Lung (tissue), 12 donors: ENCODE data around the gene SERTAD2. TPM values are rescaled to one million over a fixed set of nuclear protein-coding genes. Genes with fewer than 3 reads are reported as not detected.

Experiments used
- ATAC-seq: fragments of 200-7000 bp; cut with Tn5 transposase; one replicate; pipeline ENCODE4 v1.9.1; 2020; ENCODE audit warnings: moderate number of reproducible peaks; ENCODE audit not compliant: insufficient read depth, low FRiP score
- DNase-seq, 3 donors: peaks; one replicate each; pipeline ENCODE4 v3.0.0-alpha.2; 2013 to 2017
- H3K27ac ChIP-seq, 2 donors: one replicate each; pipeline ENCODE4 v1.5.1; 2013; ENCODE audit warnings: mild to moderate bottlenecking in 2 of 2, moderate library complexity in 2 of 2, control low read depth in 1 of 2, inconsistent platforms in 1 of 2, low read depth in 1 of 2, low read length in 1 of 2
- H3K27me3 ChIP-seq, 3 donors: one replicate each; pipeline ENCODE4 v1.5.1; 2013; ENCODE audit warnings: low read length in 2 of 3; ENCODE audit not compliant: control insufficient read depth in 3 of 3, insufficient read depth in 3 of 3
- H3K36me3 ChIP-seq, 4 donors: one replicate each; pipeline ENCODE4 v1.5.1; 2013; ENCODE audit warnings: low read length in 4 of 4, mild to moderate bottlenecking in 1 of 4, moderate library complexity in 1 of 4; ENCODE audit not compliant: control insufficient read depth in 4 of 4, insufficient read depth in 4 of 4
- H3K4me1 ChIP-seq, 5 donors: one replicate each; pipeline ENCODE4 v1.5.1; 2013; ENCODE audit warnings: low read length in 5 of 5, mild to moderate bottlenecking in 2 of 5, moderate library complexity in 1 of 5; ENCODE audit not compliant: control insufficient read depth in 5 of 5, insufficient read depth in 5 of 5
- H3K4me3 ChIP-seq: one replicate; pipeline ENCODE4 v1.5.1; 2013; ENCODE audit warnings: mild to moderate bottlenecking, control low read depth, moderate library complexity
- H3K9ac ChIP-seq, 2 donors: one replicate each; pipeline ENCODE4 v1.5.1; 2013; ENCODE audit warnings: low read length in 2 of 2, control low read depth in 1 of 2; ENCODE audit not compliant: insufficient read depth in 1 of 2
- H3K9me3 ChIP-seq, 4 donors: one replicate each; pipeline ENCODE4 v1.5.1; 2013; ENCODE audit warnings: low read length in 3 of 4, mild to moderate bottlenecking in 1 of 4, moderate library complexity in 1 of 4; ENCODE audit not compliant: control insufficient read depth in 4 of 4, insufficient read depth in 3 of 4
- CTCF ChIP-seq: IDR thresholded peaks from 2 replicates; pipeline ENCODE4 v1.5.1; 2012; ENCODE audit warnings: mild to moderate bottlenecking; ENCODE audit errors: control extremely low read depth, extremely low read depth
- WGBS, 2 donors: extraction: QIAGEN DNeasy Blood & Tissue Kit; methylation state at CpG; one replicate each; pipeline ENCODE4 v1.1.7; 2013; 5-methylcytosine and 5-hydroxymethylcytosine counted together
- polyA plus RNA-seq, 2 donors: library from polyadenylated mRNA; stranded (reverse); fragments of 200-250 nt; gene quantifications; one replicate each; pipeline ENCODE4 v1.2.1, GENCODE V29; 2013
- total RNA-seq, 2 donors: library from RNA; depleted of rRNA in 1 of 2; stranded (reverse); fragments of >200 nt in 1 of 2; gene quantifications; one replicate each; pipeline ENCODE4 v1.2.1, GENCODE V29; 2014 to 2021
- donor health status: control.
- donor health status: control.
- donor health status: Bipolar disorder and iron deficiency.
- donor health status: healthy.
- donor health status: DM: yes; HTN: yes; CAD: no.

SERTAD2 gene
- total and polyA plus RNA-seq, 4 donors: 7.9 to 26.7 (median 15.4) TPM

- Histone ChIP-seq H3K36me3 (no peaks in the 10 kb centered on the region), H3K9me3 (no peaks in the 10 kb centered on the region), H3K27ac (no peak overlapping the region), H3K4me3 (no peak overlapping the region), H3K4me1 (peaks cover 0 to 60% (median 14%) of the 10 kb centered on the region in 5 donors), H3K27me3 (no peaks in the 10 kb centered on the region), H3K9ac (no peak overlapping the region)
- DNase-seq (no peak), ATAC-seq (no peak)
- no peak for TF ChIP-seq CTCF
- 92 to 100% methylated on average over 2 of the region's 2 CpGs for WGBS, 2 donors
Observed at GRCh38 chr2:64604155-64604554, 49.6 kb downstream of the SERTAD2 start.

- H3K9ac ChIP-seq: no peak overlapping the region
- ATAC-seq (no peak), DNase-seq (no peak)
- peaks cover 0 to 46% (median 6%) of the 10 kb centered on the region in 5 donors for H3K4me1 ChIP-seq
- TF ChIP-seq CTCF: no peak
- WGBS, 2 donors: 95% methylated on average over 11 of the region's 11 CpGs
- no peak overlapping the region for H3K27ac ChIP-seq
- no peaks in the 10 kb centered on the region for H3K36me3 ChIP-seq
- no peaks in the 10 kb centered on the region for H3K9me3 ChIP-seq
- no peak overlapping the region for H3K4me3 ChIP-seq
- no peaks in the 10 kb centered on the region for H3K27me3 ChIP-seq
Observed at GRCh38 chr2:64602436-64602835, 51.3 kb downstream of the SERTAD2 start.

GRCh38 chr2:64601785-64602391 lies 51.8 kb downstream of the SERTAD2 start:
- Histone ChIP-seq H3K9ac (no peak overlapping the region), H3K27ac (no peak overlapping the region), H3K27me3 (no peaks in the 10 kb centered on the region), H3K4me3 (no peak overlapping the region), H3K36me3 (no peaks in the 10 kb centered on the region), H3K9me3 (no peaks in the 10 kb centered on the region), H3K4me1 (peaks cover 0 to 41% (median 3%) of the 10 kb centered on the region in 5 donors)
- no peak for TF ChIP-seq CTCF
- WGBS, 2 donors: 87 to 88% methylated on average over 12 of the region's 12 CpGs
- DNase-seq (no peak), ATAC-seq (no peak)
